IMR-90 (cell line): ENCODE measurements around the gene CALU.

ENCODE experiments used
- BHLHE40 ChIP-seq: fragments of 150-350 bp; IDR thresholded peaks from 2 replicates; pipeline ENCODE4 v1.6.1; 2016; ENCODE audit warnings: mild to moderate bottlenecking, low read depth, low read length
- CEBPB ChIP-seq: IDR thresholded peaks from 2 replicates; pipeline ENCODE4 v1.6.1; 2012; ENCODE audit warnings: low read depth, low read length, improper control_type of control experiment
- CHD1 ChIP-seq: IDR thresholded peaks from 2 replicates; pipeline ENCODE4 v1.6.1; 2012; ENCODE audit warnings: low read depth, low read length, improper control_type of control experiment
- ELK1 ChIP-seq: fragments of 150-350 bp; IDR thresholded peaks from 2 replicates; pipeline ENCODE4 v1.6.1; 2016; ENCODE audit warnings: low read depth, mild to moderate bottlenecking, low read length, moderate library complexity, borderline replicate concordance
- MAFK ChIP-seq: IDR thresholded peaks from 2 replicates; pipeline ENCODE4 v1.6.1; 2012; ENCODE audit warnings: low read depth, low read length, improper control_type of control experiment
- MXI1 ChIP-seq: IDR thresholded peaks from 2 replicates; pipeline ENCODE4 v1.6.1; 2012; ENCODE audit warnings: low read depth, mild to moderate bottlenecking, low read length, moderate library complexity, borderline replicate concordance
- POLR2A ChIP-seq: IDR thresholded peaks from 2 replicates; pipeline ENCODE4 v1.6.1; 2012; ENCODE audit warnings: mild to moderate bottlenecking, low read depth, low read length
- RAD21 ChIP-seq: IDR thresholded peaks from 2 replicates; pipeline ENCODE4 v1.6.1; 2012; ENCODE audit warnings: low read length, improper control_type of control experiment
- RCOR1 ChIP-seq: IDR thresholded peaks from 2 replicates; pipeline ENCODE4 v1.6.1; 2012; ENCODE audit warnings: mild to moderate bottlenecking, low read length, improper control_type of control experiment; ENCODE audit not compliant: insufficient replicate concordance
- RFX5 ChIP-seq: IDR thresholded peaks from 2 replicates; pipeline ENCODE4 v1.8.0; 2012; ENCODE audit warnings: low read depth, mild to moderate bottlenecking, low read length, moderate library complexity
- SMC3 ChIP-seq: fragments of 150-350 bp; IDR thresholded peaks from 2 replicates; pipeline ENCODE4 v1.6.1; 2016; ENCODE audit warnings: low read depth, mild to moderate bottlenecking, antibody characterized with exemption, low read length, moderate library complexity
- TF ChIP-seq, protein P1 (sequence below): conservative IDR thresholded peaks from 2 replicates; pipeline ENCODE4 v1.5.1; 2012; ENCODE audit warnings: mild to moderate bottlenecking, low read depth, low read length, improper control_type of control experiment
- TF ChIP-seq, protein P2 (sequence below): fragments of 150-350 bp; IDR thresholded peaks from 2 replicates; pipeline ENCODE4 v1.6.1; 2017; ENCODE audit warnings: mild to moderate bottlenecking, antibody characterized with exemption, low read length, low read depth

DNA sequence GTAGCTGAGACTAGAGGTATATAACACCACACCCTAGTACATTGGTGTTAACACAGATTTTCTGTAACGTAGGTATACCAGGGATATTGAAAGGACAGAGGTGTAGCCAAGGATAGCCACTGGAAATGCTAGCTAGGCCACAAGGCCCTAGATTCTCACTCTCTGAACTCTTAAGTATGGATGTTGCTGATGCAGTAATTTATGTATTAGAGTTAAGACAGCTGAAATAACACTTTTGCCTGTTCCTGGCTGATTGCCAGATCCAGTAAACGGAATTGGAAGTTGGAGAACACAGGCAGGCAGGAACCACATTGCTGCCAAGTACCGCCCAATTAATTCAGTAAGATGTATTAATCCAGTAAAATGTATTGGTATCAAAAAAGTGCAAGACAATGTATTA is 1.8 kb downstream of the CALU start:
- TF ChIP-seq, protein P1, sequence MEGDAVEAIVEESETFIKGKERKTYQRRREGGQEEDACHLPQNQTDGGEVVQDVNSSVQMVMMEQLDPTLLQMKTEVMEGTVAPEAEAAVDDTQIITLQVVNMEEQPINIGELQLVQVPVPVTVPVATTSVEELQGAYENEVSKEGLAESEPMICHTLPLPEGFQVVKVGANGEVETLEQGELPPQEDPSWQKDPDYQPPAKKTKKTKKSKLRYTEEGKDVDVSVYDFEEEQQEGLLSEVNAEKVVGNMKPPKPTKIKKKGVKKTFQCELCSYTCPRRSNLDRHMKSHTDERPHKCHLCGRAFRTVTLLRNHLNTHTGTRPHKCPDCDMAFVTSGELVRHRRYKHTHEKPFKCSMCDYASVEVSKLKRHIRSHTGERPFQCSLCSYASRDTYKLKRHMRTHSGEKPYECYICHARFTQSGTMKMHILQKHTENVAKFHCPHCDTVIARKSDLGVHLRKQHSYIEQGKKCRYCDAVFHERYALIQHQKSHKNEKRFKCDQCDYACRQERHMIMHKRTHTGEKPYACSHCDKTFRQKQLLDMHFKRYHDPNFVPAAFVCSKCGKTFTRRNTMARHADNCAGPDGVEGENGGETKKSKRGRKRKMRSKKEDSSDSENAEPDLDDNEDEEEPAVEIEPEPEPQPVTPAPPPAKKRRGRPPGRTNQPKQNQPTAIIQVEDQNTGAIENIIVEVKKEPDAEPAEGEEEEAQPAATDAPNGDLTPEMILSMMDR, result no peak
- TF ChIP-seq ELK1, result no peak
- peak; percentile 38; the same call in 1 of the 2 replicates for TF ChIP-seq POLR2A
- TF ChIP-seq RCOR1, result no peak
- TF ChIP-seq CEBPB, result no peak
- TF ChIP-seq BHLHE40, result no peak
- no peak for TF ChIP-seq MXI1
- no peak for TF ChIP-seq SMC3
- no peak for TF ChIP-seq CHD1
- TF ChIP-seq RAD21, result no peak
- no peak for TF ChIP-seq RFX5
- TF ChIP-seq, protein P2, sequence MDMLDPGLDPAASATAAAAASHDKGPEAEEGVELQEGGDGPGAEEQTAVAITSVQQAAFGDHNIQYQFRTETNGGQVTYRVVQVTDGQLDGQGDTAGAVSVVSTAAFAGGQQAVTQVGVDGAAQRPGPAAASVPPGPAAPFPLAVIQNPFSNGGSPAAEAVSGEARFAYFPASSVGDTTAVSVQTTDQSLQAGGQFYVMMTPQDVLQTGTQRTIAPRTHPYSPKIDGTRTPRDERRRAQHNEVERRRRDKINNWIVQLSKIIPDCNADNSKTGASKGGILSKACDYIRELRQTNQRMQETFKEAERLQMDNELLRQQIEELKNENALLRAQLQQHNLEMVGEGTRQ, result no peak
- peak; percentile 48 for TF ChIP-seq MAFK
